ENCODE measurements around the gene SRSF11.

- TF ChIP-seq POLR2AphosphoS5 (IDR thresholded peaks at IDR 0.05) (no peak), CTCF (IDR thresholded peaks at IDR 0.05 in 8 of 11, conservative IDR thresholded peaks at IDR 0.05 in 3 of 11) (no peak)
These were observed 1.2 kb upstream of the SRSF11 start for GRCh38 chr1:70220015-70220414.

All from spleen (tissue), 7 donors.